Anterior cingulate cortex (tissue), 58 donors: ENCODE data around the gene PROS1.
A peak's percentile ranks its signal among the peaks of the same experiment; 100 is the strongest.

Source experiments
- DNase-seq, 58 donors: peaks; one replicate each; lab custom pipeline; 2025; lab: John Stamatoyannopoulos, UW

Gene PROS1

GRCh38 chr3:93973131-93974126 is at the start of gene PROS1:
Gene PROS1 (minus strand): TSS chr3:93973896. CDS start chr3:93973749, 147 bp downstream.
- peak in 57 of 58 donors; percentile 10 to 82 (median 50) for DNase-seq

GRCh38 chr3:94020293-94020692 is 46.6 kb upstream of the PROS1 start:
- no peak for DNase-seq

- DNase-seq = no peak
Observed at GRCh38 chr3:94019659-94020058, 46.0 kb upstream of the PROS1 start.

- DNase-seq = no peak
Observed at GRCh38 chr3:94015025-94015424, 41.3 kb upstream of the PROS1 start.

- no peak for DNase-seq
Observed at GRCh38 chr3:94012185-94012584, 38.5 kb upstream of the PROS1 start.

GRCh38 chr3:94011233-94011711 is 37.6 kb upstream of the PROS1 start:
- DNase-seq = no peak

- no peak for DNase-seq
Observed at GRCh38 chr3:94009608-94010007, 35.9 kb upstream of the PROS1 start.

GRCh38 chr3:94008253-94008652 is 34.6 kb upstream of the PROS1 start:
- DNase-seq = no peak

- peak in 1 of 58 donors; percentile 10 for DNase-seq
Observed at GRCh38 chr3:94004301-94004910, 30.7 kb upstream of the PROS1 start.

- DNase-seq = no peak
Observed at GRCh38 chr3:94001827-94002495, 28.3 kb upstream of the PROS1 start.

- DNase-seq = no peak
Observed at GRCh38 chr3:94001191-94001590, 27.5 kb upstream of the PROS1 start.

- no peak for DNase-seq
Observed at GRCh38 chr3:93994056-93994455, 20.4 kb upstream of the PROS1 start.

GRCh38 chr3:93992207-93992606 is 18.5 kb upstream of the PROS1 start:
- DNase-seq = no peak

GRCh38 chr3:93991631-93992030 is 17.9 kb upstream of the PROS1 start:
- DNase-seq = no peak

GRCh38 chr3:93989241-93989640 is 15.5 kb upstream of the PROS1 start:
- no peak for DNase-seq

- DNase-seq = no peak
Observed at GRCh38 chr3:93988764-93989163, 15.1 kb upstream of the PROS1 start.

- no peak for DNase-seq
Observed at GRCh38 chr3:93988283-93988682, 14.6 kb upstream of the PROS1 start.

- DNase-seq = no peak
Observed at GRCh38 chr3:93984618-93985017, 10.9 kb upstream of the PROS1 start.

GRCh38 chr3:93983408-93983807 is 9.7 kb upstream of the PROS1 start:
- DNase-seq = no peak

- no peak for DNase-seq
Observed at GRCh38 chr3:93981649-93982048, 8.0 kb upstream of the PROS1 start.
